Fibroblast of skin of left biceps (primary cell): Measurements from ENCODE around the gene HDAC9.
"Not testable (repeated sequence)": the region's sequence is repeated elsewhere in the genome, so short reads cannot be mapped to it uniquely, and the experiment has no call there.

Source experiments
- DNase-seq, 2 experiments: peaks; one replicate each; pipeline ENCODE4 v3.0.0-alpha.2; 2013; ENCODE audit warnings: low read depth in 2 of 2

HDAC9 gene

DNA sequence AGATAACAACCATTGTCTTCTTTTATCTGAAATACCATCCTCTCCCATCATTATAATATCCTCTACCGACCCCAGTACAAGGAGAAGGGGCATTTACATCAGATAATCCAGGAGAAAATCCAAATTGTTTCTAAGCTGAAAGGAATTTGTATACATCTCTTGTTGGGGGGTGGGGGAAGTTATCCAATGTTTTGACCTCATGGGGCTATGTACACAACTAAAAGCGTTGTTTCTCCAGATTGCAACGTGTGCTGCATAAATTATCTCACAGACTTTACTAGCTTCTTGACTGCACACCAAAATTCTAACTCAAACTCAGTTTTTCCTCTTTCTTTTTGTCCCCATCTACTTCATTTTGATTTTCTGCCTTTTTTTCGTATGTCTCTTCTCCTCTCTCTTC is 465.2 kb downstream of the HDAC9 start:
- peak in 1 of 2 experiments; percentile 19 for DNase-seq

DNA sequence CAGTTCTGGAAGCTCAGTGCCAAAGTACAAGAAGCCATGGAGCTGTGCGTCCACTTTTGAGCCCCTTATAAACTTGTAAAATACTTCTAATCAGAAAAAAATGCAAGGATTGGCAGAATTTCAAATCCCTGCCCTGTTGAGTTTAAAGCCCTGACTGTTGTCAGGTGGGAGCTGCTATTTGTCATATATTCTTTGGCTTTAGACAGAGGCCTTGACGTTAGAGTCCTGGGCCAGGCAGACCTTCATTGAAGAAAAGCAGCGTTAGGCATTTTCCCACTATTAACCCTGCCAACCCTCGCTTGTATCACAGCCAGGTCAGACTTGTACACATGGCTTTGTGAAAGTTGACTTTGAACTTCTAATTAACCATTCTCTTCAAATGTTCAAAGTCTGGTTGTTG is 466.5 kb downstream of the HDAC9 start:
- DNase-seq: no peak

DNA sequence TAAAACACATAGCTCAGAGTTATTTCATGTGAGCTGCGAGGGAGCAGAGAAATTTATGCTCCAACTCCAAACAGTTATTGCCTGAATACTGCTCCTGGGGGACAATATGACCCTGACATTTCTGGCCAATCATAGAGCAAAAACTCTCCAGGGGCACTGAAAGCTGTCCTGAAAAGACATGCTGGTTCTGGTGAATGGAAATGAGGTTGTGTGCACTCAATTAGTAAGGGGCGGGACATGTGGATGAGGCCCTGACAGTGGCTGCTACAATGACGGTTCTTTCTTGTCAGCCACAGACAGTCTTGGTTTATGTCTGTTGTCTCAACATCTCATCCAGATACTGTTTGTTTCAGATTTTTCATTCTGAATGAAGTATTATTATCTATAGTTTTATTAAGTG is 470.1 kb downstream of the HDAC9 start:
- no peak for DNase-seq

DNA sequence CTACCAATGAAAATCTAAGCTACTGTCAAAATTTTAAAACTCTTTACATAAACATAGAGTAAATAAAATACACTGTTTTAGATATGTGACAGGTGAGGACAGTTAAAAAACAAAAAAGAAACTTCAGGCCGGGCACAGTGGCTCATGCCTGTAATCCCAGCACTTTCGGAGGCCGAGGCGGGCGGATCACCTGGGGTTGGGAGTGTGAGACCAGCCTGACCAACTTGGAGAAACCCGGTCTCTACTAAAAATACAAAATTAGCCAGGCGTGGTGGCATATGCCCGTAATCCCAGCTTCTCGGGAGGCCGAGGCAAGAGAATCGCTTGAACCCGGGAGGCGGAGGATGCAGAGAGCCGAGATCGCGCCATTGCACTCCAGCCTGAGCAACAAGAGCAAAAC is 472.2 kb downstream of the HDAC9 start:
- not testable (repeated sequence) for DNase-seq

DNA sequence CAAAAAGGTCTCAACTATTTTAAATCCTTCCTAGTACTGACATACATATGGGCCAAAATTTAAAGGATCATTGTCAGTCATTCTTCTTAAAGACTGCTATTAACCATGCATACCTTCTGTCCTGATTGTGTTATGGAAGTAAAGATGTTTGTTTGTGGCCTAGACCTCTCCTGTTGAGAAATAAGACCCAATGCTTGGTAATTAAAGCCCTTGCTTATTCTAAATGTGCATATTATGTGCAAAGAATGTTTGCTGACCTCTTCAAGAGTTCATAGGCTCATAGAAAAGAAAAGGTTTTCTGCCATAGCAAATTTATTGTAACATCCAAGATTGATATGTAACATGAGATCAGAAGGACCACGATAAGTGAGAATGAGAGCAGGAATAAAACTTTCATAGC is 476.3 kb downstream of the HDAC9 start:
- no peak for DNase-seq

DNA sequence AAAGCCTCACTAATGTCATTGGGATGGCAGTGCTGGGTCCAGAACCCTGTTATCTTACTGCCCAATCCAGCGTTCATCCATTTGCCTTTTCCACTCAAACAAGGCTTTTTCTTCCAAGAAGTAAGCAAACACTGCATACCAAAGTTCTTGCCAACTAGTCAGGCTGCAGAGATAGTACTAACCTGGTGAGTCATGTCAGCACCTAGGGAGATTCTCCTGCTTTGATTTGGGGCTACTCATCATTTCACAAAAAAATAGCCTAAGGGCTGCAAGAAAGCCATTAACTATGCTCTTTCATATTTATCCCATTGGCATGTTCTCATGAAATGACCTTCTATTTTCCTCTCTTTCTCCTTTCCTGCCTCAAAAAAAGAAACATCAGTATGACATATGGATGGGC is 479.3 kb downstream of the HDAC9 start:
- no peak for DNase-seq

DNA sequence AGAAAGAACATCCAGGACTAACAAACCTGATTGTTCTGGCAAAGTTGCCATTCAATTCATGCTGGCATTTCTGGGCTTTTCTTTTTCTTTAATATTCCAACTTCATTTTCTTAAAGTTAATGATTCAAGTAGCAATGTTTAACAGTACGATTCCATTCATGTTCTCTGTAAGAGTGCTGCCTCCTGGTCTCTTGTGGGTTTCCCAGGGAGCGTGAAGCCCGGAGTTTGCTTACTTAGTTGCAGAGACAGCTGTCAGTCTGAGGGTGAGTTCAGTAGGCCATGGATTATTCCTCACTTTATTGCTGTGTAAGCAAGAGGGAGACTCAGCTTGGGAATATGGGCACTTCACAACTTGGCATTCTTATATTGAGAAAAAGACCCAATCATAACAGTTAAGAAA is 479.7 kb downstream of the HDAC9 start:
- no peak for DNase-seq

DNA sequence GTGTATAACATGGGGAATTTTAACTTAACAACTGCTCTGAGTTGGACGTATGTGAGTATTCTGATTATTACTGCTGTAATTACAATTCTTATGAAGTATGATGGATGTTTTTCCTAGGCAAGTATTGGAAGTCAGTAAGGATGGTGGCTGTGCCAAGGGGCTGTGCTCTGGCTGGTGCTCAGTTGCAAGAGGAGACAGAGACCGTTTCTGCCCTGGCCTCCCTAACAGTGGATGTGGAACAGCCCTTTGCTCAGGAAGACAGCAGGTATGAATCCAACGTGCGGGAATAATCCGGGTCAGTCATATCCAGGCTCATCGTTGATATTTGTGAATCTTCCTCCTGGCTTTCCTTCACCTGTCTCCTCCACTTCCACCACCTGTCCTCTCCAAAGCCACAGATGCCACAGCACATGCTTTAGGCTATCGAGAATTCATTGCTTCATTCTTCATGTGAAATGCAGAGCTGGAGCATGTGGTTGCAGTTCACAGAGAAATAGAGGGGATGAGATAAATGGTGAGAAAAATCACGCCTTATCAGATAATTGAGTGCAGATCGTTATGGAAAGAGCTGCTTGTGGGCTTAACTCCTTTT is 480.2 kb downstream of the HDAC9 start:
- DNase-seq: no peak

DNA sequence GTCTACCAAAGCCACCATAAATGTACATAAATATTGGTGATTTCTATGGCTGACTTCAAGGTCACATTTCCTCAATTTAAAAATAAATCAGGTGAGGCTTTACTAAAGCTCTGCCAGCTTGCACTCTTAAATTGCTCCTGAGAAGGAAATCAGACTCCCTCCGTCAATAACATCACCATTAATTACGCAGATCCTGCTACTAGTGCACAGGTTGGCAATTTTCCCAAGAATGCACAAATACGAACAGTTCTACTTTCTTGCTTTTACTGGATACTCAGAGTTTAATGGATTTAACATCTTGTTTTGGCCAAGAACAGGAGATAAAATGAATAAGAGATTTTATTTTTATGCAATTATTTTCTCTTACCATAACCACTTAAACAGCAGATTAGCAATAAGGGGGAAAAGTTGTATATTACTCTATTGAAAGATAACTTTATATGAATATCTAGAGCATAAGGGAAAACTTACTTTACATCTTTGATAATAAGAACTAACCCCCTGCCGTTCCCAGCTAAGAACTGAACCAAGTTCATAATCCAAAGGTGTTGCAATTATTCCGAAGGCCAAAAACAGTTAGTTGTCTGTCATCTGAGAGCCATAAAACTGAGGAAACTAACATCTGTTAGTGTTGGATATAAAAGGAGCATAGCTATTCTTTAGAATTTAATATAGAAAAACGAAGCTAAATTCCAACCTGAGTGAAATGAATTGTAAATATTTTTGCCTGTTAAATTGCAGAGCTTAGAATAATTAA is 481.3 kb downstream of the HDAC9 start:
- no peak for DNase-seq

DNA sequence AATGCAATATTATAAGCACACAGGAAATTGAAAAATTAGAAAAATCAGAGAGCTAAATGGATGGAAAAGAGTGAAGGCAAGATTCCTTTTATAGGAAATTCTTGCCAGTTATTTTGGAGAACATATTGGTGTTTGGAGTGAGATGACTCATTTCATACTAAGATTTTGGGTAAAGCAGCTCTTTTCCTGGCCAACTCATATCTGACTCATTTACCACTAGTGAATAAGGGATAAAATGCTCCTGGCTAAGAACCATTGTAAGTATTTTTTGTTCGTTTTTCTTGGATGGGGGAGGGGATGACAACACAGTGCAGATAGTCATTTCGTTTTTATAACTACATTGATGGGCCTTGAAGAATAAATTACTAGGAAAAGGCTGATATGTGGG is 482.6 kb downstream of the HDAC9 start:
- peak; percentile 90 to 94 for DNase-seq

DNA sequence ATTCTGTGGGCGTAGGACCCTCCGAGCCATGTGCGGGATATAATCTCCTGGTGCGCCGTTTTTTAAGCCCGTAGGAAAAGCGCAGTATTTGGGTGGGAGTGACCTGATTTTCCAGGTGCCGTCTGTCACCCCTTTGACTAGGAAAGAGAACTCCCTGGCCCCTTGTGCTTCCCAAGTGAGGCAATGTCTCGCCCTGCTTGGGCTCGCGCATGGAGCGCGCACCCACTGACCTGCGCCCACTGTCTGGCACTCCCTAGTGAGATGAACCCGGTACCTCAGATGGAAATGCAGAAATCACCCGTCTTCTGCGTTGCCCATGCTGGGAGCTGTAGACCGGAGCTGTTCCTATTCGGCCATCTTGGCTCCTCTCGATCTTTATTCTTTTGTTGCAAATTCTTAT is 495.2 kb downstream of the HDAC9 start:
- DNase-seq: not testable (repeated sequence)

DNA sequence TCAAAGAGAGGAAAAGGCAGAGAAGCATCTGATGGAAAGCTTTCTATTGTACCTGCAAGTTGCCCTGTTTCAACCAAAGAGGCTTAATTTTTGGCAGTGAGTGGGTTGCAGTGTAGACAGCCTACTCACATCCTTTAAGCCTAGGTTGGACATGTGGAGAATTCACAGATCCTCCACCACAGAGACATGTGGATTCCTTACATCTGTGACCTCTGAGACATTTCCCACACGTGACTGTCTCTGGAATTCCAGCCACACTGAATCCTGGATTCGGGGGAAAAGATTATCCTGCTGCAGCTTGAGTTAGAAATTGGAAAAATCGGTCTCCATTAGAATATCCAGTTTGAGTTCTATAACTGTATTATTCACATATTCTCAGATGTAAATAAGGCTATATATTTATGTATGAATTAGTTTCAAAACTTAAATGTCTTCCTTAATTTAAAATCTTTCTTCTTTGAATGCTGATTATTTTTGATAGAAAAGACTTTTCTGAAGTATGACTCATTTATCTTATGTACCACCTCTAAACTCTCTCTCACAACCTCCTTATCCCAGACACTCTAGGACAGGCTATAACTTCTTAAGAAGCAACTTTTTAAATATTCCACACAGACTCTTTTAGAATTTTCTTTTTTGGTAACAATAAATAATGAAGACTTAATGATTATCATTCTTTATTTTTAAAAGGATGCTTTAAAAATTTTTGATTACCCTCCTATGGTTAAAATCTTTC is 498.6 kb downstream of the HDAC9 start:
- peak; percentile 33 to 43 for DNase-seq

DNA sequence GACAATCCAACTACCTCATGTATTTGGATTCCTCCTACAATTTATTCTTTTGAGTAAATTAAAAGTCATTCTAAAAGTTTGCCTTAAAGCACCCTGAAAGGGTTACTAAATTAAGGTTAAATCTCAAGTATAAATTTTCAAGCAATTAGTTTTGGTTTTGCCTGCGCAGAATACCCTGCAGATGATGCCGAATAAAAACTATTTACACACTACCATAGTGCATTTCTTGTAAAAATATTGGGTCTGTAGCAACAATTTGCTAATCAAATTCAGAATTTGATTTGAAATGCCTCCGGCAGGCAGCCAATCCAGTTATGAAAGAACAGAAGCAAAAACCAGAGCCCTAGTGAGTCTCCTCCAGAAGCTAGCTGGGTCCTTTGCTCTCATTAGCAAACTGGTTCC is 499.7 kb downstream of the HDAC9 start:
- DNase-seq: no peak

DNA sequence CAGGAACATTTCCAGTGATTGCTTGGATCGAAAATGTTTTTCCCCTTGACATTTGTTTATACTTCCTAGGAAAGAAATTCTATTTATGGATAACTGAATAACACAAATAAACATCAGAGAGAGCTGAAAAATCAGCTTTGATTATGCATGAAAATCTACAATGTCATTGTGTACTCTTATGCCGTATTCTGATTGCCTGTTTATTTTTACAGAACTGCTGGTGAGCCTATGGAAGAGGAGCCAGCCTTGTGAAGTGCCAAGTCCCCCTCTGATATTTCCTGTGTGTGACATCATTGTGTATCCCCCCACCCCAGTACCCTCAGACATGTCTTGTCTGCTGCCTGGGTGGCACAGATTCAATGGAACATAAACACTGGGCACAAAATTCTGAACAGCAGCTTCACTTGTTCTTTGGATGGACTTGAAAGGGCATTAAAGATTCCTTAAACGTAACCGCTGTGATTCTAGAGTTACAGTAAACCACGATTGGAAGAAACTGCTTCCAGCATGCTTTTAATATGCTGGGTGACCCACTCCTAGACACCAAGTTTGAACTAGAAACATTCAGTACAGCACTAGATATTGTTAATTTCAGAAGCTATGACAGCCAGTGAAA is 500.4 kb downstream of the HDAC9 start:
- DNase-seq: no peak

DNA sequence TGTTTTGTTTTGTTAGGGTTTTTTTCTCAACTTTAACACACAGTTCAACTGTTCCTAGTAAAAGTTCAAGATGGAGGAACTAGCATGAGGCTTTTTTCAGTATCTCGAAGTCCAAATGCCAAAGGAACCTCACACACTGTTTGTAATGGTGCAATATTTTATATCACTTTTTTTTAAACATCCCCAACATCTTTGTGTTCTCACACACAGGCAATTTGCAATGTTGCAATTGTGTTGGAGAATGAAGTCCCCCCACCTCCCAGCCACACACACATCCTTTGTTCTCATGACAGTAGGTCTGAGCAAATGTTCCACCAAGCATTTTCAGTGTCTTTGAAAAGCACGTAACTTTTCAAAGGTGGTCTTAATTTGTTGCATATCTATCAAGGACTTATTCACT is 501.0 kb downstream of the HDAC9 start:
- no peak for DNase-seq

DNA sequence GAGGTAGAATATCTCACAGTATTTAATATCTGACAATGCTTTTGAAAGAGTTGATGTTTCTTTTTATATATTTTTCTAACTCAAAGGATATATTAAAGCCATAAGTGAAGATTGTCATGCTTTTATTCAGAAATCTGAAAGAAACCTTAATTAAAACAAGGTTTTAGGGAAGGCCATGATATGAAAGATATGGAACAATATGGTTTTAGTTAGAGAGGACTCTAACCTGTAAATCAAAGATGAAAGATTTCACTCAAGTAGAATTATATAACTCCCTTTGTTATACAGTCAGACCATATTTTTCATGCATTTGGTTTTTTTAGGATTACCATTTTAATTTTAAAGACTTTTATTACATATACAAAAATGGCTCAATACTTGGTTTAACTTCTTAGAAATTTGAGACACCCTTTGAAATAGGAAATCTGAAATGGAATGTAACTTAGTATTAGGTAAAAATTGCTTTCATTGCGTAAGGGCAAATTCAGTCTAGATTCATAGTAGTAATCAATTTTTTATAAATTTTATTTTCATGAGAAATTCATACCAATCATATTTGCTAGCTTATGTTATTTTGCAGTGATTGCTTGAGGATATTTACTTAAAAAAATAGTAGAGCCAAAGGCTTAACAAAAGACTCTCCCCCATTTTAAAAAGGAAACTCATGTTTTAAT is 502.1 kb downstream of the HDAC9 start:
- no peak for DNase-seq

DNA sequence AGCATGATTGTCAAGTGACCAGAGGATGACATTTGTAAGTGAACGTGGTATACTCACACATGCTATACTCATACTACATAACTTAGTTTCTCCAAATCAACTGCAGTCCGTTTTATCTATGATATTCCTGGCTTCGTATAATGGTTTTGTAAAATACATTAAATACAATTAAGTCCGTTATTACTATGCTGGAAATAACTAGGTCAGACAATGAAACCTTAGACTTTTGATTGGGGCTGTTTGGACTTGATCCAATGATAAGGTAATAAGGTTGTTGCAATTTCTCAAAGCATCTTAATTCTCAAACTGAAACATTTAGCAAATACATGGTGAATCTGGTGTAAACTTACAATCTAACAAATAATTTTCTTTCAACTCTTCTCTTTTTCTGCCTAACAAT is 504.9 kb downstream of the HDAC9 start:
- DNase-seq: no peak

DNA sequence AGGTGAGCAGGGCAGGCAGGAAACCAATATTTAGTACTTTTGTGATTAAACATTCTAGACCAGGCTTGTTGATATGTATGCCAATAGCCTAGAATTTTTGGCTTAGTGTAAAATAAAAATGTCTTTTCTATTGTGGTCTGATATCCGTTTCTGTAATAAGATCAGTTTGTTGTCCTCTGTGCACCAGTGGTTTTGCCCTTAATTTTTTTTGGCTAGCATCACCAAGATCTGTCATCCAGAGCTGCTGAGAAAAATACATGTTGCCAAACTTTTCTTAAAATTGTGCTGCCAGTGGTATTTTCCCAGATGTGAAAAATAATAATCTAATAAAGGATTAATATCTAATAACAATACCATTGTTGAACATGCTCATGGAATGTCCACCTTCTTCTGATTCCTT is 506.3 kb downstream of the HDAC9 start:
- no peak for DNase-seq

DNA sequence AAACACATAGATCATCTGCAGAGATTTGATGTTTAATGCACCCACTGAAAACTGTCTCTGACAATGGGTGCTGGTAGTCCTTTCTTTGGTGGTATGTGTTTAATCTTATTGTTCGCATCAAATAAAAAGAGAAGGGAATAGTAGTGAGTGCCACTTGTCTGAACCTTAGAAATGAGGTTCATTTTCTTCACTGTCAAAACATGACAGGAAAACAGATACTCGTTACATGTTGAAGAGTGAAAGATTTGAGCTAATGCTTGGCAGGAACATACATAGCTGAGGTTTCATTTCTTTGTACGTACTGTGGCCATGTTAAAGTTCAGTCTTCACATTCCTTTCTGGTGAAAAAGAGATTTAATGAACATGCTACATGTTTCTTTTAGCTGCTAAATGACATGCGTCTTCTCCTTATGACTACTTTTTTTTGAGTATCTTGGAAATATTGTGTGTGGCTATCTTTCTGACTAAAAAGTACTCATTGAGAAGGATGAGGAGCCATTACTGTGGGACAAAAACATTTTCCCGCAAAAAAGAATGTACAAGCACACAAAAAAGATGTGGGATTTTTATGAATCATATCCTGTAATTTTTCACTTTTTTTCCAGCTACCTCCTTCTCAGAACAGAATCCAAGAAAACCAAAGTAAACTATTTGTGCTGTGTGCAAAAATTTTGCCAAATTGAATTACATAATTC is 513.8 kb downstream of the HDAC9 start:
- DNase-seq: peak in 1 of 2 experiments; percentile 57

DNA sequence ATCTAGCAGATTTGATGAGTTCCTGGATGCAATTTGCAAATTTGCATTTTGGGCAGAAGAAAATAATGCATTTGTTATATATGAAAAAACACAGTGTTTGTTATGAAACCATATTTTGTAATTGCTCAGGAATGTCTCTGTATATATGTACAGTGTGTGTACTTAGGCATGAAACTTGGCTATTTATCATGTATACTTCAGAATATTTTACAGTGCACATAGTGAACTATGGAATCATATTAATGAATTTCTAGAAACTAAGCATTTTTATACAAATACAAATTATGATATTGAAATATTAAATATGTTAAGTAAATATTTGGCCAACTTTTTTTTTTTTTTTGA is 514.4 kb downstream of the HDAC9 start:
- no peak for DNase-seq

DNA sequence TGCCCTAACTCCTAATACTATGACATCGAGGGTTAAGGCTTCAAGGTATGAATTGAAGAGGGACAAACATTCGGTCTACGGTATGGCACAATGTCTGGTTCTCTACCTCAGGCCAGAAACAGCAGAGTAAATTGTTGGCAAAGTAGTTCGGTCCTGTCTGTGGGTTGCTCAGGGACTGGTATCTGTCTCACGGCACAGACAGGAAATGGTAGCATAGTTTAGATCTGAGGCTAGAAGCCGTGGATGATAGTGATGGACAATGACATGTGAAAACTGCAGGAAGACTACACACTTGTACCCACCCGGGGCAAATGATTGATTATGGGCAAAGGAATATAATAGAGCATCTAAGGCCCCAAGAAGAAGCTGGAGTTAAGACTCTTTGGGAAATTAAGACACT is 515.7 kb downstream of the HDAC9 start:
- DNase-seq: no peak

DNA sequence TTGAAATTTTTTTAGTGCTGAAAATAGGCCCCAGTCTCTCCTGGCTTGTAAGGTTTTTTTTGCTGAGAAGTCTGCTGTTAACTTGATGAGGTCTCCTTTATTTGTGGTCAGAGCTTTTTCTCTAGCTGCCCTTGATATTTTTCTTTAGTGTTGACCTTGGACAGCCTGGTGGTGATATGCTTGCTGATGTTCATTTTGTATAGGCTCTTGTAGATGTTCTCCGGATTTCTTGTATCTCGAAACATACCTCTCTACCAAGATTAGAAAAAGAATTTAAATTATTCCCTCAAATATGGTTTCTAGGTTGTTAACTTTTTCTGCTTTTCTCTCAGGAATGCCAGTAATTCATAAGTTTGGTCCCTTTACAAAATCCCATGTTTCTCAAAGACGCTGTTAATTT is 519.5 kb downstream of the HDAC9 start:
- no peak for DNase-seq
